H1 (cell line): ENCODE results near the gene FOSL2.

Experiments used
- EP300 ChIP-seq, 2 experiments: IDR thresholded peaks; 1 replicate in 1 of 2; 2 replicates in 1 of 2; pipeline ENCODE4 v1.6.1; 2011 to 2012; ENCODE audit warnings: low read depth in 2 of 2, low read length in 2 of 2, mild to moderate bottlenecking in 2 of 2, borderline replicate concordance in 1 of 2, inconsistent platforms in 1 of 2, moderate library complexity in 1 of 2
- GTF2F1 ChIP-seq: IDR thresholded peaks from 2 replicates; pipeline ENCODE4 v1.6.1; 2012; ENCODE audit warnings: low read depth, low read length, improper control_type of control experiment, borderline replicate concordance
- POLR2A ChIP-seq, 2 experiments: IDR thresholded peaks; 1 replicate in 1 of 2; 2 replicates in 1 of 2; pipeline ENCODE4 v1.6.1; 2011; ENCODE audit warnings: low read depth in 2 of 2, low read length in 2 of 2, mild to moderate bottlenecking in 2 of 2; ENCODE audit errors: control extremely low read depth in 1 of 2
- SP4 ChIP-seq: IDR thresholded peaks from 2 replicates; pipeline ENCODE4 v1.6.1; 2012; ENCODE audit warnings: low read length, inconsistent platforms
- TBP ChIP-seq: IDR thresholded peaks from 2 replicates; pipeline ENCODE4 v1.6.1; 2011; ENCODE audit warnings: low read depth, low read length, improper control_type of control experiment
- TF ChIP-seq, protein P1 (sequence below), 3 experiments: IDR thresholded peaks; 1 replicate in 2 of 3; 2 replicates in 1 of 3; pipeline versions ENCODE4 v1.5.1 to v1.6.1; 2011; ENCODE audit warnings: low read length in 3 of 3, mild to moderate bottlenecking in 3 of 3, inconsistent platforms in 2 of 3, low read depth in 1 of 3, moderate library complexity in 1 of 3; ENCODE audit not compliant: insufficient read depth in 1 of 3; ENCODE audit errors: control extremely low read depth in 1 of 3
- TF ChIP-seq, protein P2 (sequence below): IDR thresholded peaks from 2 replicates; pipeline ENCODE4 v1.6.1; 2011; ENCODE audit warnings: low read length, improper control_type of control experiment

DNA sequence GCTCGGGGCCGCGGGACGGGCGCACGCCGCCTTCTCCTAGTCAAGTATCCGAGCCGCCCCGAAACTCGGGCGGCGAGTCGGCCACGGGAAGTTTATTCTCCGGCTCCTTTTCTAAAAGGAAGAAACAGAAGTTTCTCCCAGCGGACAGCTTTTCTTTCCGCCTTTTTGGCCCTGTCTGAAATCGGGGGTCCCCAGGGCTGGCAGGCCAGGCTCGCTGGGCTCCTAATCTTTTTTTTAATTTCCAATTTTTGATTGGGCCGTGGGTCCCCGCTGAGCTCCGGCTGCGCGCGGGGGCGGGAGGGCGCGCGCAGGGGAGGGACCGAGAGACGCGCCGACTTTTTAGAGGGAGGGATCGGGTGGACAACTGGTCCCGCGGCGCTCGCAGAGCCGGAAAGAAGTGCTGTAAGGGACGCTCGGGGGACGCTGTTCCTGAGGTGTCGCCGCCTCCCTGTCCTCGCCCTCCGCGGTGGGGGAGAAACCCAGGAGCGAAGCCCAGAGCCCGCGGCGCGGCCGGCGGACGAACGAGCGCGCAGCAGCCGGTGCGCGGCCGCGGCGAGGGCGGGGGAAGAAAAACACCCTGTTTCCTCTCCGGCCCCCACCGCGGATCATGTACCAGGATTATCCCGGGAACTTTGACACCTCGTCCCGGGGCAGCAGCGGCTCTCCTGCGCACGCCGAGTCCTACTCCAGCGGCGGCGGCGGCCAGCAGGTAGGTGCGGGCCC is 617 bp downstream of the FOSL2 start:
- TF ChIP-seq, protein P1, sequence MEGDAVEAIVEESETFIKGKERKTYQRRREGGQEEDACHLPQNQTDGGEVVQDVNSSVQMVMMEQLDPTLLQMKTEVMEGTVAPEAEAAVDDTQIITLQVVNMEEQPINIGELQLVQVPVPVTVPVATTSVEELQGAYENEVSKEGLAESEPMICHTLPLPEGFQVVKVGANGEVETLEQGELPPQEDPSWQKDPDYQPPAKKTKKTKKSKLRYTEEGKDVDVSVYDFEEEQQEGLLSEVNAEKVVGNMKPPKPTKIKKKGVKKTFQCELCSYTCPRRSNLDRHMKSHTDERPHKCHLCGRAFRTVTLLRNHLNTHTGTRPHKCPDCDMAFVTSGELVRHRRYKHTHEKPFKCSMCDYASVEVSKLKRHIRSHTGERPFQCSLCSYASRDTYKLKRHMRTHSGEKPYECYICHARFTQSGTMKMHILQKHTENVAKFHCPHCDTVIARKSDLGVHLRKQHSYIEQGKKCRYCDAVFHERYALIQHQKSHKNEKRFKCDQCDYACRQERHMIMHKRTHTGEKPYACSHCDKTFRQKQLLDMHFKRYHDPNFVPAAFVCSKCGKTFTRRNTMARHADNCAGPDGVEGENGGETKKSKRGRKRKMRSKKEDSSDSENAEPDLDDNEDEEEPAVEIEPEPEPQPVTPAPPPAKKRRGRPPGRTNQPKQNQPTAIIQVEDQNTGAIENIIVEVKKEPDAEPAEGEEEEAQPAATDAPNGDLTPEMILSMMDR (IDR thresholded peaks at IDR 0.05; ENCODE audit: control extremely low read depth in 1 of 3, insufficient read depth in 1 of 3, low read depth in 1 of 3, low read length in 3 of 3): 0 out of 4 replicates have a peak, but pooled peaks of 1 of the 3 experiments have one; percentile 2
- TF ChIP-seq POLR2A (IDR thresholded peaks at IDR 0.05; ENCODE audit: control extremely low read depth in 1 of 2, low read depth in 2 of 2, low read length in 2 of 2) (no peak), EP300 (IDR thresholded peaks at IDR 0.05; ENCODE audit: borderline replicate concordance in 1 of 2, low read depth in 2 of 2, low read length in 2 of 2) (no peak), TBP (no peak), GTF2F1 (no peak), SP4 (no peak)
- TF ChIP-seq, protein P2, sequence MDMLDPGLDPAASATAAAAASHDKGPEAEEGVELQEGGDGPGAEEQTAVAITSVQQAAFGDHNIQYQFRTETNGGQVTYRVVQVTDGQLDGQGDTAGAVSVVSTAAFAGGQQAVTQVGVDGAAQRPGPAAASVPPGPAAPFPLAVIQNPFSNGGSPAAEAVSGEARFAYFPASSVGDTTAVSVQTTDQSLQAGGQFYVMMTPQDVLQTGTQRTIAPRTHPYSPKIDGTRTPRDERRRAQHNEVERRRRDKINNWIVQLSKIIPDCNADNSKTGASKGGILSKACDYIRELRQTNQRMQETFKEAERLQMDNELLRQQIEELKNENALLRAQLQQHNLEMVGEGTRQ: no peak
